GM18519 (cell line): Measurements from ENCODE around the gene ST8SIA1.
"Not testable (repeated sequence)": the region's sequence is repeated elsewhere in the genome, so short reads cannot be mapped to it uniquely, and the experiment has no call there.

Source experiments
- ATAC-seq: cut with Tn5 transposase; IDR thresholded peaks from one replicate; pipeline ENCODE4 v1.9.1; 2021; ENCODE audit warnings: mild to moderate bottlenecking, moderate library complexity; ENCODE audit not compliant: unreplicated experiment, low FRiP score

The ST8SIA1 gene, protein sequence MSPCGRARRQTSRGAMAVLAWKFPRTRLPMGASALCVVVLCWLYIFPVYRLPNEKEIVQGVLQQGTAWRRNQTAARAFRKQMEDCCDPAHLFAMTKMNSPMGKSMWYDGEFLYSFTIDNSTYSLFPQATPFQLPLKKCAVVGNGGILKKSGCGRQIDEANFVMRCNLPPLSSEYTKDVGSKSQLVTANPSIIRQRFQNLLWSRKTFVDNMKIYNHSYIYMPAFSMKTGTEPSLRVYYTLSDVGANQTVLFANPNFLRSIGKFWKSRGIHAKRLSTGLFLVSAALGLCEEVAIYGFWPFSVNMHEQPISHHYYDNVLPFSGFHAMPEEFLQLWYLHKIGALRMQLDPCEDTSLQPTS

GRCh38 chr12:22334410-22335100 lies at the start of gene ST8SIA1:
ST8SIA1 (minus strand) TSS chr12:22334707; CDS start chr12:22334232, 475 bp downstream.
- ATAC-seq: no peak

DNA sequence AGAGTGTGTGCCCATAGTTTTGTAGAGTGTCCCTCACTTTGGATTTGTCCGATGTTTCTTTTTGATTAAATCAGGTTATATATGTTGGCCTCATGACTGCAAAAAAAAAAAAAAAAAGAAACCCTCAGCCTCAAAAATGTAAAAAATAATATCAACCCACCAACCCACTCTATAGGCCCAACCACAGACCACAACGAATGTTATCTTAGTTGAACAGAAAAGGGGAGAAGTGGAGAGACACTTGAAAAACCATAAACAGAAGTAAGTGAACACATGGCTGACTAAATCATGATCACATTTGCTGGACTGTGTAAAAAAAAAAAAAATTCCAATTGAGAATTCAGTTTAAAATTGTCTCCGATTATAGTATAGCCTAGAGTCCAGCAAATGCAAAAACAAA lies 45.5 kb upstream of the ST8SIA1 start:
- ATAC-seq: no peak

DNA sequence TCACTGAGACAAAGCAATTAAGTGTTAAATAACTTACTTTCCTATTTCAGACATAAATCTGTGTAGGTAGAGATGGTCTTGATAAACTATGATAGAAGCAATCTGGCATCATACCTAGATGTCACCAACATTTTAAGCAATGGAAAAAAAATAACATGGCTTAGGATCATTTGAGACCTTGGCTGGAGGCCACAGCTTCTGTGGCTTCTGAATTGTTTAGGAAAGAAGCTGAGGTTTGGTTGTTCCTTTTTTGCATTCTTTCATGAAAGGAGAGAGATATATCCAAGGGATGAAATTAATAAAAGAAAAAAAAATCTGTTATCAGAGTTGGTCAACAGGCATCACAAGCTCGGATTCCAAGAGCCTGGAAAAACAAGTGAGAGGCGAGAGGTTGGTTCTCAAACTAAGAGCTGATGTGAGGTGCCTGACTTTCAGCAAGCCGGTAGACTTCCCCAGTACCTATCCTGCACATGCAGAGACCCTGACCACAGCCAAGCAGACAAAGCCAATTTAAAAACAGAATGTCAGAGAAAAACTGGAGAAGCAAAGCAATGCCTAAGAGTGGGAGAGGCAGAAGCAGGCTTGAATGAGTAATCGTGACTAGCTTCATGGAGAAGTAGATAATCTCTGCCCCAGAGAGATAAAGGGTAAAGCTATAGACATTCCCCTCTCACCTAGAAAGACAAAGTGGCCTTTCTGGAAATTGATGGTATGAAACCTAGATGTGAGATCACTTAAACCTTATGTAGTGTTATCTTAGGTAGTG lies 43.4 kb upstream of the ST8SIA1 start:
- no peak for ATAC-seq

DNA sequence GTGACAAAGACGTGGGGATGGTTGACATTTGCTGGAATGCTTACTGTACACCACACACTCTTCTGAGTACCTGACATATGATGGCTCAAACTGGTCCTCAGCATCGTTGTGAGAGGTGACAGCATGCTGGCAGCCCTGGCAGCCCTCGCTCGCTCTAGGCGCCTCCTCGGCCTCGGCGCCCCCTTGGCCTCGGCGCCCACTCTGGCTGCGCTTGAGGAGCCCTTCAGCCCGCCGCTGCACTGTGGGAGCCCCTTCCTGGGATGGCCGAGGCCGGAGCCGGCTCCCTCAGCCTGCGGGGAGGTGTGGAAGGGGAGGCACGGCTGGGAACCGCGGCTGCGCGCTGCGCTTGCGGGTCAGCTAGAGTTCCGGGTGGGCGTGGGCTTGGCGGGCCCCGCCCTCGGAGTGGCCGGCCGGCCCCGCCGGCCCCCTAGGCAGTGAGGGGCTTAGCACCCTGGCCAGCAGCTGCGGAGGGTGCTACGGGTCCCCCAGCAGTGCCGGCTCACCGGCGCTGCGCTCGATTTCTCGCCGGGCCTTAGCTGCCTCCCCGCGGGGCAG lies 42.2 kb upstream of the ST8SIA1 start:
- not testable (repeated sequence) for ATAC-seq

- ATAC-seq: no peak
These were observed 40.0 kb upstream of the ST8SIA1 start for GRCh38 chr12:22374508-22374907.

DNA sequence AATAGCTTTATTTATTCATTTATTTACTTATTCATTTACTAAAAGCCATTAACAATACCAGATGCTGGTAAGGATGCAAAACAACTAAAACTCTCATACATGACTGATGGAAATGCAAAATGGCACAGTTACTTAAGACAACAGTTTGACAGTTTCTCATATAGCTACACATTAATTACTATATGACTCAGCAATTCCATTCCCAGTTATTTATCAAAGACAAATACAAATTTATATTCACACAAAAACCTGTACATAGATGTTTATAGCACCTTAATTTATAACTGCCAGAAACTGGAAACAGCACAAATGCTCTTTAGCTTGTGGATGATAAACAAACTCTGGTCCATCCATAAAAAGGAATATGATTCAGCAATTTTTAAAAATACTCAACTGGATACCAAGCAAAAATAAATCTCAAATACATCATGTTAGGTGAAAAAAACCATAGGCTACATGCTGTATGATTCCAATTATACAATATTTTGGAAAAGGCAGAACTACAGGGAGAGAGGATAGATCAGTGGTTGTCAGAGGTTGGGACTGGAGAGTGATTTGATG lies 37.9 kb upstream of the ST8SIA1 start:
- no peak for ATAC-seq

DNA sequence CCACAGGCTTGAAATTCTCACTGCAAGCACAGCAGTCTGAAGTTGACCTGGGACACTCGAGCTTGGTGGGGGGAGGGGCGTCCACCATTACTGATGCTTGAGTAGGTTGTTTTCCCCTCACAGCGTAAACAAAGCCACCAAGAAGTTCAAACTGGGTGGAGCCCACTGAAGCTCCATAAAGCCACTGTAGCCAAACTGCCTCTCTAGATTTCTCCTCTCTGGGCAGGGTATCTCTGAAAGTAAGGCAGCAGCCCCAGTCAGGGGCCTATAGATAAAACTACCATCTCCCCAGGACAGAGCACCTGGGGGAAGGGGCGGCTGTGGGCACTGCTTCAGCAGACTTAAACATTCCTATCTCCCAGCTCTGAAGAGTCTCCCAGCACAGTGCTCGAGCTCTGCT lies 31.7 kb upstream of the ST8SIA1 start:
- ATAC-seq: no peak

GRCh38 chr12:22361785-22362184 lies 27.3 kb upstream of the ST8SIA1 start:
- ATAC-seq: no peak

DNA sequence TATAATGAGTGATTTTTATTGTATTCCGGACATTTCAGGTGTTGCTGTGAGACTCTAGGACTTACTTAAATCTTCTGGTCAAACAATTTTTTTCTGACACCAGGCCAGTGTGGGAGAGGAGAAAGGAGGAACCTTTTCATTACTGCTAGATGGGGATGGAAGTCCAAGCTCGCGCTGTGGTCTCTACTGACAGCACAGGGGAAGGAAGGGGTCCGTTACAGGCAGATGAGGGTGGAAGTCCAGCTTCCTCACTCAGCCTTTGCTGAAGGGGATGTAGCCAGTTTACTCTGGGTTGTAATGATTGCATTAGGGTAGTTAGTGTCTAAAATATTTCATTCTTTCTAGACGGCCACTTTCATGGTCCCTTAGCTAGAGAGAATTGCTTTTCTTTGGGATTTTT lies 26.3 kb upstream of the ST8SIA1 start:
- no peak for ATAC-seq

DNA sequence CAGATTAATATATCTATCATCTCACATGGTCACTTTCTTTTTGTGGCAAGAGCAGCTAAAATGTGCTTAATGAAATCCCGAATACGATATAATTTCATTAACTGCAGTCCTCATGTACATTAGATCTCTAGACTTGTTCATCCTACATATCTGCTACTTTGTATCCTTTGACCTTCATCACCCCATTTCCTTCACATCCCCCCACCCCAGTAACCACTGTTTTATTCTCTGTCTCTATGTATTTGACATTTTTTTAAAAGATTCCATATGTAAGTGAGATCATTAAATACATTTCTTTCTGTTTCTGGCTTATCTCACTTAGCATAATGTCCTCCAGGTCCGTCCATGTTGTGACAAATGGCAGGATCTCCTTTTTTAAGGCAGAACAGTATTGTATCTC lies 23.0 kb upstream of the ST8SIA1 start:
- ATAC-seq: no peak

DNA sequence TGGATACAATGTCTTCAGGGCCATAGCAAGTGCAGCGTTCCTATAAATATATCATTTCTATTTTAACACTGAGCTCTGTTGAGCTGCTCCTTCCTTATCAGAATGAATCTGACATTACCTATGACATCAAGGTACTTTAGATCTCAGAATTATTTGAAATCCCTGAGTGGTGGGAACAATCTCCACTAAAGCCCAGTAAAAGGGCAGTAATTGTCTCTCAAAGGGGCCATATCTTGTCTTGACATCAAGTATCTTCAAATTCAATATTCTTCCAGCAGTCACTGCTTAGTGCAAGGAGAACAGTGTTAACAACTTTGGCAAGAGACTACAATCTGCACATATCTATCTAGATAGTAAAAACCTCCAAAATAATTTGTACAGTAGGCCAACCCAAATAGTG lies 21.7 kb upstream of the ST8SIA1 start:
- no peak for ATAC-seq

DNA sequence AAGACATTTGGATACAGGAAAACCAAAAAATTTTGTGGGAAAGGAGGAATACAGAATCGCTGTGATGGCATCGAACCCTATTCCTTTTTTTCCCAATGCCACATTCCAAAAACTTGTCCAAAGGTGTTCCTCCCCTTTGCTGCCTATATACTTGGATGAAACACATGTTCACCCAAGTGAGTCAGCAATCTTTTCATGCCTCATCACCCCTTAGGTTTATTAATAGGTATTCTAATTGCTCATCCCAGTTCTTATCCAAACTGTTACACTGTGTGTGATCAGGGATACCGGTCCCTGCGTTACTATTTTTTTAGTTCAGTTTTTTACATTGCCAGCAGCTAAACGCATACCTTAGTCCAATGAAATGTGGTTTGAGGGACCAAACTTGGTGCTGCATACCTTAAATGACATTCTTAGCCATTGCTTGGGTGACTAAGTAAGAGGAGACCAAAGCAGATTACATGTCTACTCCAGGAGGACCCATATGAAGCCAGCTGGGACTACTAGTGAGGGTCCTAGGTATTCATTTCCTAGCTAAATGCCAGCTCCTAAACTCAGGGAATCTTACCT lies 20.6 kb upstream of the ST8SIA1 start:
- ATAC-seq: no peak

- no peak for ATAC-seq
These were observed 19.3 kb upstream of the ST8SIA1 start for GRCh38 chr12:22353615-22354325.

DNA sequence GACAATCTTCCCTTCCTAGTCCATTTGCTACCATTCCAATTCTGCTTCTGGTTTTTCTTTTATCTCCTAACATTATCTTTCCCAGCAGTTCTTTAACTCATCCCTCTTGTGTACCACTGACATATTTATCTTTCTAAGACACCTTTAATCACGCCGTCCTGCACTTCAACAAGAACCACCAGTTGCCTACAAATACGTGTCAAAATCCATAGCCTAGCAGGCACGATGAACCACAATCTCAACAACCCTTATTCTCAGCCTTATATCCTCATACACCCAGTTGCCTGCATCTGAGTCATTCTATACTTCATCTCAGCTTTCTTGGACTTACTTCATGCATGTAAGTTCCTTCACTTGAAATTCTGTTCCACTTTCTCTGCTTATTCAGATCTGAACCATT lies 16.4 kb upstream of the ST8SIA1 start:
- ATAC-seq: no peak

DNA sequence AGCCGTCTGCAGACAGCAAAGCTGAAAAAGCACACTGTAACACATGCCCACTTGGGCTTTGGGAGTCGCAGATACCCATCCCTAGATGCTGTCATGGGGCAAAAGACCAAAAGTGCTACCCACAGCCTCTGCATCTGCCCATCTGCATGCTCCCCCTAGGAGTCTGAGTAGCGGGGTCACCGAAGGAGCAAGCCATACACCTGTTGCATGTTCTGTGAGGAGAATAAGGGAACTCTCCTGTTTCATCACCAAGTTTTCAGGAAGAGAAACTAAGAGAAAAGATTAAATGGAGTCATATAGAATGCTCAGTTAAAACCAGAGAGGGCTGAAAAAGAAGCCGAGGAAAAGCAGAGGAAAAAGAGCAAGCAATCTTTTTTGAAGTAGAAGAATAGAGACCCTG lies 13.7 kb upstream of the ST8SIA1 start:
- no peak for ATAC-seq

DNA sequence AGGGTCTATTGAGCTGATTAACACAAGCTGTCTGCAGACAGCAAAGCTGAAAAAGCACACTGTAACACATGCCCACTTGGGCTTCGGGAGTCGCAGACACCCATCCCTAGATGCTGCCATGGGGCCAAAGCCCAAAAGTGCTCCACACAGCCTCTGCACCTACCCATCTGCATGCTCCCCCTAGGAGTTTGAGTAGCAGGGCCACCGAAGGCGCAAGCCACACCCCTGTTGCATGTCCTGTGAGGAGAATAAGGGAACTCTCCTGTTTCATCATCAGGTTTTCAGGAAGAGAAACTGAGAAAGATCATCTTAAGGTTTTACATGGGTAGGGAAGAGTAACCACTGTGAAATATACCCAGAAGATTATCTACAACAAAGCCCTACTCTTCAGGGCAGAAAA lies 5.6 kb upstream of the ST8SIA1 start:
- no peak for ATAC-seq

DNA sequence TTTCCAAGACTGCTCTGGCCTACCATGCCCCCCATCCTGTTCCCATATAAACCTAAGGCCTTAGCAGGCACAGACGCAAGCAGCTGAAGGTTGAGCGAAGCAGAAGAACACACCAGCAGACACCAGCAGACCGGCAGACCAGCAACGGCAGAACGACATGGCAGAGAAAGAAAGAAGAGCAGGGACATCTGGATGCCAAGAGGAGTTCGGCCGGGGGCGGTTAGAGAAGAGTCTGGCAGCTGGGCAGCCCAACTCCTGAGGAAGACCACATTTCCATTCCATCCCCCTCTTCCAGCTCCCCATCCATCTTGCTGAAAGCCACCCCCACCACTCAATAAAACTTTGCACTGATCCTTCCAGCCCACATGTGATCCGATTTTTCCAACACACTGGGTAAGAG lies 5.2 kb upstream of the ST8SIA1 start:
- no peak for ATAC-seq

DNA sequence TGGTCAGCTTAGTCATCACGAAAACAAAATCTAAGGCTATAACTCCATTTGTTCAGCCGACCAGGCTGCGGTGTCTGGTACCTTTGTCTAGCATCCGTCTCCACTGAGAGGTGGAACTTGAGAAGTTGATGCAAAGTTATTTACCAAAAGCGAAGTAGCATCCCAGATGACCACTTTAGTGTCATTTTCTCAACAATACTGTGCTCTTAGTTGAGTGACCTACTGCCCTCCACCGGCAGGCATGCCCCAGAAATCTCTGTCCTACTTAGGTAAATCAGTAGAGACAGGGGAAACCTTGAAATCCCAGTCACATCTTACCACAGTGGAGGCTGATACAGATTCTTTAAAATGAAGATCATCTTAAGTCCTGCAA lies 1.3 kb upstream of the ST8SIA1 start:
- no peak for ATAC-seq

- no peak for ATAC-seq
These were observed 646 bp downstream of the ST8SIA1 start for GRCh38 chr12:22333713-22334409.
